ENCODE measurements around the gene CACNA1I.

CACNA1I gene

DNA sequence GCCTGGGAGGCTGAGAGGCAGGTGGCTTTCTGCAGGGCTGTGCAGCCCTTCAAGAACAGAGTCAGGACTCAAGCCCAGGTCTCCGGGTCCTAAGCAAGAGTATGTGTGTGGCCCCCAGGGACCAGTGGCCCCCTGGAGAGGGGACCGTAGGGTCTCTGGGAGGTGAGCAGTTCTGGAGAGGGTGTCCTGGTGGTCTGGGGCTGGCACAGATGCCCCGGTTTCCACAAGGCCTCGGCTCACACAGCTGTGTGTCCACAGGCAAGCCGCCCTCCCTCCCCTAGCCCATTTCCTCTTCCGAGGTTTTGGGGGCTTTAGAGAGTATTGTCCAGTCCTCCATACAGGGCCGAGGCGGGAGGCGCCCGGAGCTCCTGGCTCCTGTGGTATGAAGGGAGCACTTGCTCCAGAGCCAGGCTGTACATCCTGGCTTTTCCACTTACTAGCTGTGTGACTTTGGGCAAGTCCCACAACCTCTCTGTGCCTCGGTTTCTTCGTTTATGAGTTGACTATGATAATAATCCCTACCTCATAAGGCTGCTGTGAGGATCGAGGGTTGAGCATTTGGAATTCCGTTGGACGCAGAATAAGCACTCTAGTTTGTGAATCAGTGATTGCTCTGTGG, 34.6 kb upstream of the CACNA1I start:
- no peak for DNase-seq

DNA sequence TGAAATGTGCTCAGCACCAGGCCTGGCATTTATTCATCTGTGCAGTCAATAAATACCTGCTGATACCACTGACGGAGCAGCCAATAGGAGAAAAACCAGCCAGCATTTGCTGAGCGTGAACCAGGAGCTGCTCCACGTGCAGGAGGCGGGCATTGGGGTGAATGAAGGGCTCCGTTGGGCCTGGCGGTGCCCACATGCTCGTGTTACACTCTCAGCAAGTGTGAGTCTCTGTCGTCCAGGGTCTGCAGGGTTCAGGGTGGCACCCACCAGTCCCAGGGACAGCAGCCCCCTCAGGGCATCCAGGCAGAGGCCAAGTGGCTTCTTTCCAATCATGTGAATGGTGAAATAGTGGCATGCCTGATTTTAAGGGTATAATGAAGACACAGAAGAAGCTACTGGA, 33.8 kb upstream of the CACNA1I start:
- no peak for DNase-seq

DNA sequence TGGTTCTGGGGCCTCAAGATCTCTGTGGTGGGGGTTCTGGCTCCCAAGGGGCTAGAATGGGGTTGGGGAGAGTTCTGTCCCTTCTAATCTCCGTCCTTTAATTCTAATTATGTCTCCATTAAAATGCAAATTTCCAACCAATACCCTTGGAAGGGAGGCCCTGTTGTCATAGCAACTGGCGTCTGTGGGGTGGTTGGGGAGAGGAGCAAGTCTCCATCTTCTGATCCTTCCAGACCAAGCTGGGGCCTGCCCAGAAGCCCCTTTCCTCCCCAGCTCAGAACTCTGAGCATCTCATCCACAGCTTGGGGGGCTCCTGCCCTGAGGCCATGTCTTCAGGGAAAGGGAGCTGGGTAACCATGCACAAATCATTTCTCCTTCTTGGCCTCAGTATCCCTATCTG, 32.6 kb upstream of the CACNA1I start:
- DNase-seq, result no peak

DNA sequence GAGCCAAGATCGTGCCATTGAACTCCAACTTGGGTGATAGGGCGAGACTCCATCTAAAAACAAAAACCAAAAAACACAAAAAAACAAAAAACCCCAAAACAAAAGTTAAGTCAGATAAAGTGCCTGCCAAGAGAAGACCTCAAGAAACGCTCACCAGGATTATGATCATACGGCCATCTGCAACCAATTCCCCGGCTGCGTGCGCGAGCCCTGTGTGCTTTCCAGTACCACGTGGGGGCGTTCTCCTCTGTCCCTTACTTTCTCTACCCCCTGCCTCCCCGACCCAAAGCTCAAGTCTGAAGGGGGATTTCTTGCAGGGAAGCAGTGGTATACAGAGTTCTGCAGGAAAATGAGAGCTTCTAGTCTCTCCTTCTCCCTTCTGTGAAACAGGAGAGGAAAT, 27.5 kb upstream of the CACNA1I start:
- DNase-seq, result no peak

DNA sequence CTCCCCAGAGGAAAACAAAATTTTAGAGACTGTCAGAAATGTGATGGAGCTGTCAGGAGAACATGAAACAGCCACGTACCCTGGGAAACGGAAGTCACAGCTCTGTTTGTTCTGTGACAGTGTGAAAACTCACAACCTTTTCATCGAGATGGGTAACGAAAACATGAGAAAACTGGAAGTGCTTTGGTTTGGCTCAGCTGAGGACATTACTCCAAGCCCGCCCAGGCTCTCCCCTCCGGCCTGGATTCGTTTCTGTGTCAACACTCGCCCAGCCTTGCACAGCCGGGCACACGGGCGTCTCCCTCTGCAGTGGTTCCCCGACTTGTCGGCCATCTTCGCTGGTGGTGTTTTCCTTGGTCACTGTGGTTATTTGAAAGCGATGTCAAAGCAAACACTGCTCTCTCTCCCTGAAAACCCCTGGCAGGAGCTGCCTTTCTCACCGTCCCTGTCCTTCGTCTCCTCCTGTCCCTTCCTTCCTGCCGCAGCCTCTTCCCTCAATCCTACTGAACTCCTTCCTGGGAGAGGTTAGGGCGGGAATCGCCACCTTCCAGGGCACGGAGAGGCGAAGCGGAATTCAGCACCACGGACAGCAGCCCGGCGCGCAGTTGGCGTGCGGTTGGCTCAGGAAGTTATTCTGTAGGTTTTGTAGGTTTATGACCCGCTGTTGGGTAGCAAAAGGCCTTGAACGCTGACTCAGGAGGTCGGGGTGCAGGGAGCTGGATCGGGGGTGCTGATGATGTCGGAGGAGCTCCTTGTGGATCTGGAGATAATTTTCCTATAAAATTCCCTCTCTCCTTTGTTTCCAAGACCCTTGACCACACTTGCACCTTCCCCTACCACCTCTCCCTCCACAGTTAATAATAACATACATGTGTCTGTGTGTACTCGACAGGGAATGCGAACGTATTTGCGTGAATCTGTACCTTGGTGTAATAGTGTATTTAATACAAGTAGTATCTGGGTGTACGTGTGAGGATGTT, 24.9 kb upstream of the CACNA1I start:
- no peak for DNase-seq

DNA sequence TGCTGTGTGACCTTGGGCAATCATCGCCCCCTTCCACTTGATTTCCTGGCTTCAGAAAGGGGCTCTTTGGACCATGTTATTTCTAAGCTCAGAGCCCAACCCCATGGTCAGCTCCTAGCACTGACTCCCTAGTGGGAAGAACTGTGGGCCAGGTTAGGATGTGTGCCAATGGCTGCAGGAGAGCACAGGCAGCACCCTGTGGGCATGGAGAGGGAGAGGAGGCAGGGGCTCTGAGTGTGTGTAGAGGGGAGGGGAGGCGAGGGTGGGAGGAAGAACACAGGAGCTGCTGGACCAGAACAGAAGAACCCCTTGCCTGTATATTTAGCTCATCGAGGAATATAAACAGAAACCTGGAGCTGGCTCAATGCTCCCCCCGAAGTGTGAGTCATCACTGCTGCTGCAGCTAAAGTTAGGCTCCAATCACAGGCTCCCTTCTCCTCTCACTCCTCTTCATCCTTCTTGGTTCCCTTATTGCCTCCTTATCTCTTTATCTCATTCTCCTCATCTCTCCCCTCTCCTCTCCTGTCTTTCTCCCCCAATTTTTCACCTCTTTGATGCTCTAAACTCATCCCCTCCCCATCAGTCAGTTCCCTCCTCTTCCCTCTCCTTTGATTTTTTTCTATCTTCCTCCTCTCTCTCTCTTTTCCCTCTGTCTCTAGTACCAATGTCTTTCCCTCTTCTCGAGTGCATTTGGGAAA, 23.5 kb upstream of the CACNA1I start:
- DNase-seq, result no peak

DNA sequence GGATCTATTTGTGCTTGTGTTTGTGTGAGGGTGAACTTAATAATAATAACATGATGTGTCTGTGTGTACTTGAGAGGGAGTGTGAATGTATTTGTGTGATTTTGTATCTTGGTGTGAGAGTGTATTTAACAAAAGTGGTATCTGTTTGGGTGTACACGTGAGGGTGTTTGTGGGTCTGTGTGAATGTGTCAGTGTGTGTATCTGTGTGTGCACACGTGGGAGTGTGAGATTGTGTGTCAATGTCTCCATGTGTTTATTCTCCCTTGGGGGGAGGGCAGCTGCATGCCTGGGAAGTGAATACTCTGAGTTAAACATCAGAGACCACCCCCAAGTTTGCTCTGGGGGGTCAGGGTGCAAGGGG, 23.0 kb upstream of the CACNA1I start:
- DNase-seq, result no peak

DNA sequence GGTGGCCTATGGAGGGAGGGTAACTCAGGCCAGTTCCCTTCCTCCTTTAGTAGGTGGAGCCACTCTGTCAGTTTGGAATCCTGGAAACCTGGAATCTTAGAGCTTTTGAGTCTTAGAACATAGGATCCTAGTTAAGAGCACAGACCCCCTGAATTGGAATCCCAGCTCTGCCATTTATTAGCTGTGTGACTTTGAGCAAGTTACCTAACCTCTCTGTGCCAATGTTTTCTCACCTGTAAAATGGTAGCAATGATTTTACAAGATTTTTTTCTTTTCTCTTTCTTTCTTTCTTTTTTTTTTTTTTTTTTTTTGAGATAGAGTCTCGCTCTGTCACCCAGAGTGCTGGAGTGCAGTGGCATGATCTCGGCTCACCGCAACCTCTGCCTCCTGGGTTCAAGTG, 17.1 kb upstream of the CACNA1I start:
- no peak for DNase-seq

DNA sequence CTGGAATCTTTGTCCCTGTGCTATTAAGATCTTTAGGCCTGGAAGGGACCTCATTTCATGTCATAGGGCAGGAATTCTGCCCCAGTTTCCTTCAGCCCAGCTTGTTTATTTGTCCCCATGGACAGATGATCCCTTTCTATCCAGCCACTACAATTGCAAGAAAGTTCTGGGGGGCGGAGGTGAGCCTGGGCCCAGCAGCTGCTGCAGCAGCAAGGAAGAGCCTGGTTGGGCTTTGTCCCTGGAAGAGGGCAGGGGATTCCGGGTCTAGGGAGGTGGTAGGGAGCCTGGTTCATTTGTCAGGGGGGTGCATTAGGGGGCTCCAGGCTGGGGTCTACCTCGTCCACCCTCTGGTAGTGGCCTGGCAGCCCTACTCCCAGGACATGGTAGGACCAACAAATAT, 16.4 kb upstream of the CACNA1I start:
- DNase-seq, result no peak

DNA sequence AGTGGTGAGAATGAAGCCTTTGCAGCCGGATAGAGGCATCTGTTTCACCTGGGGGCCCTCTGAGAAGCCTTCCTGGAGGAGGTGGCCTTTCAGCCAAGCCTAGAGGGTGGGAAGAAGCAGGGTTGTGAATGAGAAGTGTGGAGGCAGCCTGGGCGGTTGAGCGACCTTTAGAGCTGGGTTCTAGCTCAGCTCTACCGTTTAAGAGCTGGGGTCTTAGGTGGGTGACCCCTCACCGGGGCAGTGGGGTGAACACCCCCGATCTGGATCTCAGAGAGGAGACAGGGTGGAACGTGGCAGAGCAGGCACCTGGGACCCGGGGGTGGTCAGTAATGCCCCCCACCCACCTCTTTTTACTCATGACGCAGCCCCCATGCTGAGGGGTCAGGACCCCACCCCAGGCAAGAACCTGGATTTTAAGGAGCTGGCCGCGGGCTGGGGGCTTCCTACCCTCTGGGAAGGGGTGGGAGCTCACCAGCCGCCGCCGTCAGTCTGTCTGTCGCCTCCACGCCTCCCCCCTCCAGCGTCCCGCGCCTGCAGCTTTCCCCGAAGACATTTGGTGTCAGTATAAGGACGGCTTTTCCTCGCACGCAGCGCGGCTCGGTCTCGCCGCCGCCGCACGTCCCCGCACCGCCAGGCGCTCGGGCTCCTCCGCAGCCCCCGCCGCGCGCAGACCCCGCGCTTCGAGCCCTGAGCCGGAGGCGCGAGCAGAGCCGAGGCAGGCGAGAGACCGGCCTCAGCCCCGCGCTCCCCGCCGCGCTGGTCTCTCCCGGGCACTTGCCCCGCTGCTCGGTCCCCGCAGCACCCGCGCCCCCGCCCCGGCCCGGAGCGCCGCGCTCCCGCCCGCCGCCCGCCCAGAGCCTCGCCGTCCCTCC, 13.3 kb upstream of the CACNA1I start:
- no peak for DNase-seq

DNA sequence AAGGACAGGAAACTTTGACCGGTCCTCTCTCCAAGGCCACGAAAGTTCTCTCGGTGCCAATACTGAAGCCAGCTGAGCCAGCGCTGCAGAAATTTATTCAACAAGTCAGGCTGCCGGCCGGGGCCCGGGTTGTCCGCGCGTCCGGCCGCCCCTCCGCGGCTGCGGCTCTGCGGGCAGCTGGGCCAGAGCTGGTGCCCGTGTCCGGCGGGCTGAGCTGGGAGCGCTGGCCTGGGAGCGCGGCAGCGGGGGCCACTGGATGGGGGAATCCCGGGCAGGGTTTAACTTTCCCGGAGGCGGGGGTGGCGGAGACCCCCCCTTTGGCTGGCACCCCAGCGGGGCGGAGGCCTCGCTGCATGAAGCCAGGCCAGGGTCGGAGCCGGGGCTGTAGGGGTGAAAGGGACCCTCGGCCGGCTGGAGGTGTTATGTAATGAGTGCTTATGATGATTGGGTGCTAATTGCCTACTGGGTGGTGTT, 12.3 kb upstream of the CACNA1I start:
- DNase-seq, result no peak

DNA sequence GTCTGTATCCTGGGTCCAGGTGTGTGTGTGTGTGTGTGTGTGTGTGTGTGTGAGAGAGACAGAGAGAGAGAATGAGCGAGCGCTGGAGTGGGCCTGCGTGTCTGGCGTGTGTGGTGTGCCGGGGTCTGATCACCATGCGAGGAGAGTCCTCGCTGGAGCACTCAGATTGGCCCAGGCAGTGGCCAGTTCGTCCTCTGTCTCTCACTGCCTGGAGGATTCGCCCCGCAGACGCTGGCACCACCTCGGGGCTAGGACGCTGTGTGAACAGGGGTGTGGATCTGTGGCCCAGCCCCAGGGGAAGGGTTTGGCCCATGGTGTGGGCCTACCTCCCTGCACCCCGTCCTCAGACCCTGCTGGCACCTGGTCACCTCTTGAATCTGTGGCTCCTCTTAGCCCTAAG, 11.6 kb upstream of the CACNA1I start:
- no peak for DNase-seq

DNA sequence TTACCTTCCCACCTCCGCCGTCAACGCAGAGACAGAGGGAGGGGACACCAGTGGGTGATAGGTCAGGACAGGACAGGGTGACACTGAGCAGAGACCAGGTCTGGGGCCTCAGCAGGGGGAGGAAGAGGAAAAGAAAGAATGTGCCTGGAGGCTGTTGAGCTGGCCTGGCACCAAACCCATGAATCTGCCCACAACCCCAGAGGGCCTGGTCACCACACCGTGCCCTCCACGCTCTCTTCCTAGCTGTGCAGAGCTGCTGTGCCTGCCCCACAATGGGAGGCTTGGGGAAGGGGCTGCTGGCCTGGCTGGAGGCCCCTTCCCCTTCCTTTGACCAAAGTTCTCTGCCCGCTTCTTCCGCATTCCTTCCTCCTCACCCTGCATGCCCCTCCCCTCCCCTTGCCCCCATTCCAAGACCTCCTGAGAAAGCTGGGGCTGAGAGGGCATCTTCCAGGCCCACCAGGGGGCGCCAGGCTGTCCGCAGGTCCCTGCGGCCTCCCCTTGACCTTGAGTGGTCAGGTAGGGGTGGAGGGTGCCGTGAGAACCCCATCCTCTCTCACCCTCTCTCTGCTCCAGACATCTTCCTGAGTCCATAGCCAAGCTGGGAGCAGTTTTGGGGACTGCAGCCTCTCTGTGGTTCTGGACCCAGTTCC, 11.0 kb upstream of the CACNA1I start:
- DNase-seq, result peak; percentile 21

DNA sequence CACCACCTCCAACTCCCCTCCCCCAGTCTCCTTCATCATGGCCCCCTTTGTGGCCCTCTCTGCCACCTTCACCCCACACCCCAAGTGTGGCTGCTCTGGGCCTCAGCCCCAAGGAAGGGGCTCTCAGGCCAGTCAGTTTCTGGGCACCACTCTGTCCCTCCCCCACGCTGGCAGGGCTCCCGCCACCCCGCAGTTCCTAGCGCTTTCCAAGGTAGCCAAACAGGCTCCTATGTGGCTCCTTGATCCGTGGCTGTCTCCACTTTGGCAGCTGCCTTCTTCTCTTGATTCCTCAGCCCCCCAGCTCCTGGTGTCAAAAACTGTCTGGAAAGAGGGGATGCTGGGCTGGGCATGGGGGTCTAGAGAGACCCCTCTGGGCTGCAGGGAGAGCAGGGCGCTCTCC, 10.4 kb upstream of the CACNA1I start:
- no peak for DNase-seq

DNA sequence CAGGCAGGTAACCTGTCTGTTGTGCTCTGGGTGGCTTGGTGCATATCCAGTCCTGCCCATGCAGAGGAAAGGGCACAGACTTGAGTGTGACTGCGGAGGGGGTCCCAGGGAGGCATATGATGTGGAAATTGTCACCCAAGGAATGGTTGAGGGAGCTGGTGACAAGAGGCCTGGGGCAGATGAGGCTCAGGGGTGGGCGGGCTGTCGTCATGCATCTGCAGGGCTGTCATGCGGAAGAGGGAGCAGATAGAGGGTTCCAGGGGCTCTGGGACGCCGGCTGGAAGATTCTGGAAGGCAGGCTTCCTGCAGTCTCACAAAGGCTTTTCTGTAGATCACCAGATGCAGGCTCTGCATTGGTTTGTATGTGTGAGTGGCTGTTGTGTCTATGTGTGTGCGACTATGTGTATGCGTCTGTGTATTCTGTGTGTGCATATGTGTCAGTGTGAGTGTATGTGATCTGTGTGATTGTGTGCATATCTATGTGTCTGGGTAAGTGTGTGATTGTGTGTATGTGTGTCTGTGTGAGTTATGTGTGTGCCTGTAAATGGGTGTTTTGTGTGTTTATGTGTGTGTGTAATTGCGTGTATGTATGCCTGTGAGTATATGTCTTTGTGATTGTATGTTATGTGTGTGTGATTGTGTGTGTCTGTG, 7.6 kb upstream of the CACNA1I start:
- no peak for DNase-seq

DNA sequence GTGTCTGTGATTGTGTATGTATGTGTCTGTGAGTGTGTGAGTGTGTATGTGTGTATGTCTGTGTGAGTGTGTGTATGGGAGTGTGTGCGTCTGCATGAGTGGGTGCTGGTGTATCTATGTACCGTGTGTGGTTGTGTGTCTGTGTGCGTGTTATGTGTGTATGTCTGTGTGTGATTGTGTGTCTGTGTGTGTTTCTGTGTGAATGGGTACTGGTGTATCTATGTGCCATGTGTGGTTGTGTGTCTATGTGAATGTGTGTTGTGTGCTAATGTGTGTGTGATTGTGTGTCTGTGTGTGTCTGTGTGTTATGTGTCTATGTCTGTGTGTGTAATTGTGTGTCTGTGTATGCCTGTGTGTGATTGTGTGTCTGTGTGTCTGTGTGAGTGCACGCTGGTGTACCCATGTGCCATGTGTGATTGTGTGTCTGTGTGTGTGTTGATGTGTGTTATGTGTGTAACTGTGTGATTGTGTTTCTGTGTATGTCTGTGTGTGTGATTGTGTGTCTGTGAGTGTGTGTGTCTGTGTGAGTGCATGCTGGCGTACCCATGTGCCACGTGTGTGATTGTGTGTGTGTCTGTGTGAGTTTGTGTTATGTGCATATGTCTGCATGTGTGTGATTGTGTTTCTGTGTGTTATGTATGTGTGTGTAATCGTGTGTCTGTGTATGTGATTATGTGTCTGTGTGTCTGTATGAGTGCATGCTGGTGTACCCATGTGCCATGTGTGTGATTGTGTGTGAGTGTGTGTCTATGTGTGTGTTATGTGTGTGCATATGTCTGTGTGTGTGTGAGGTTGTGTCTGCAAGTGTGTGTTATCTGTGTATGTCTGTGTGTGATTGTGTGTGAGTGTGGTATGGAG, 6.8 kb upstream of the CACNA1I start:
- DNase-seq, result no peak

DNA sequence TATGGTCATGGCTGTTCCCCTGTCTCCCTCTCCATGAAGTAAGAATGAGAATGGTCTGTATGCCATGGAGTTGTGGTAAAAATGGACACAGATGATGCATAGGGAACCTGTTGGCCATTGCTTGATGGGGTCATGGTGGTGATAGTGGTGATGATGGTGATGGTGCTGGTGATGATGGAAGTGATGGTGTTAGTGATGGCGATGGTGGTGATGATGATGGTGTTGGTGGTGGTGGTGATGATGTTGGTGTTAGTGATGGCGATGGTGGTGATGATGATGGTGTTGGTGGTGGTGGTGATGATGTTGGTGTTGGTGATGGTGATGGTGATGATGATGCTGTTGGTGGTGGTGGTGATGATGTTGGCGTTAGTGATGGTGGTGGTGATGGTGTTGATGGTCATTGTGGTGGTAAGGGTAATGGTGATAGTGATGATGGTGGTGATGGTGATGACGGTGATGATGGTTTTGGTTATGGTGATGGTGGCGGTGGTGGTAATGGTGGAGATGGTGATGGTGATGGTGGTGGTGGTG, 5.1 kb upstream of the CACNA1I start:
- no peak for DNase-seq

DNA sequence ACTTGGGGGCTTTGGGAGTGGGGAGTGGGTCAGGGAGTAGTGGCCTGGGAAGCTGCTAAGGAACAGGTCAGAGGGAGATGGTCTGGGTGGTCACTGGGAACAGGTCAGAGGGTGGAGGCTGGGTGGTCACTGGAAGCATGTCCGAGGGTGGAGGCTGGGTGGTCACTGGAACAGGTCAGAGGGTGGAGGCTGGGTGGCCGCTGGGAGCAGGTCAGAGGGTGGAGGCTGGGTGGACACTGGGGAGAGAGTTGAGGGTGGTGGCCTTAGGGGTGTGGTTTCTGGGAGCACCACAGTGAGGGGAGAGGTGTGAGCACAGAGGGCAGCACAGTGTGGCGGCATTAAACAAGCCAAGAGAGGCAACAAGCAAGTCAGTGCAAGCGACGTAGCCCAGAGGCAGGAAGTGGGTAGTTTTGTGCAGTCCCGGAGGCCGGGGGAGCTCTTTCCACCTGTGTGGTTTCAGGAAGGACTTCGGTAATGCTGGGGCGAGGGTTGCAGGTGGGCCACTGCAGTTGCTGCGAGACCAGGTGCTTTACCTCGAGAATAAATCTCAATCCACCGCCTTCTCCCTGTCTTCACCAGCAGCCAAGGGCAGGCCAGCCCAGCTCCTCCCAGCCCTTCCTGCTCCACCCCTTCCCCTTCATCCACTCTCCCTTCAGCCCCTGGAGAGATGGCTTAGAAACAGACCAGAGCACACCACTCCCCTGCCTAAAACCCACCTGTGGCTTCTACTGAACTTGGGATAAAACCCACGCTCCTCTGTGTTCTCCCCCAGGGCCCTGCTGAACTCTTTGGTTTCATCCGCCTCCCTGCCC, 3.2 kb upstream of the CACNA1I start:
- no peak for DNase-seq

DNA sequence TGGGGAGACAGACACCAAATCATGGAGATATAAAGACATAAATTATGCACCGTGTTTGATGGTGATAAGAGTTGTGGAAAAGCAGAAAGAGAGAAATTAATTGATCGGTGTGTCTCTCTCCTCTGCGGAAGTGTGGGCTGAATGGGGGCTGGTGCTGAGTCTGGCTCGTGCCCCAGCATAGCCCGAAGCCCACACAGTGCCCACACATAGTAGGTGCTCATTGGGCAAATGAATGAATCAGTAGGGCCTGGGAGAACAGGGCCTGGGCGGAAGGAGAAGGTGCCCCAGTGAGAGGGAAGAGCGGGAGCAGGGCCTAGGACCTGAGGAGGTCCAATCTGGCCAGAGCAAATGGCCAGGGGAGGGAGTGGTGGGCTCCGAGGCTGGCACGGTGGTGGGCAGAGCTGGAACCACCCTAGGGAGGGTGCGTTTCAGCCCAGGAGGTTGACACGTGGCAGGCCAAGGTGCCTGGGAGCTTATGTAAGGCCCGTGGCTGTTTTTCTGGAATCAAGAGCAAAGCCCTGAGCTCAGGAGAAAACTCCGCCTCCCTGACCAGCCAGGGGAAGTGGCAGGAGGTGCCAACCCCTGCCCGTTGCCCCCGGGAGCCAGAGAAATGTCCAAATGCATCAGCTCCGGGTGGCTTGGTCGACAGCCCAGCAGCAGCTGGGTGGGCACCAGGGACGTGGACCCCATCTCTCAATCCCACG, 2.1 kb upstream of the CACNA1I start:
- DNase-seq, result no peak
